ENCODE data around the gene ATAD2B.

DNA sequence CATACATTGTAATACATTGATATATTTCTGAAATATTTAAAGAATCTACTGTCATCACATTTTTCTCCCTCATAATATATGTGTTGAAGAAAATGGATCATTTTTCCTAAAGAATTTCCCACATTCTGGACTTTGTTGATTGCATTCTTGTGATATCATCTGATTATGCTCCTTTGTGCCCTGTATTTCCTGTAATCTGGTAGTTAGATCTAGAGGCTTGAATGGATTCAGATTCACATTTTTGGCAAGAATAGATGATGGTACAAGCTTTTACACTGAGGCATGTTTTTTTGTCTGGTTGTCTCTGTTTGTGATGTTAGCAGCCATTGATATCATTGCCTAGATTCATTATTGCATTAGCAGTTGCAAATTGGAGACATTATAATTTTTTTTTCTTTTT lies 26.7 kb upstream of the ATAD2B start:
- TF ChIP-seq, protein P1, sequence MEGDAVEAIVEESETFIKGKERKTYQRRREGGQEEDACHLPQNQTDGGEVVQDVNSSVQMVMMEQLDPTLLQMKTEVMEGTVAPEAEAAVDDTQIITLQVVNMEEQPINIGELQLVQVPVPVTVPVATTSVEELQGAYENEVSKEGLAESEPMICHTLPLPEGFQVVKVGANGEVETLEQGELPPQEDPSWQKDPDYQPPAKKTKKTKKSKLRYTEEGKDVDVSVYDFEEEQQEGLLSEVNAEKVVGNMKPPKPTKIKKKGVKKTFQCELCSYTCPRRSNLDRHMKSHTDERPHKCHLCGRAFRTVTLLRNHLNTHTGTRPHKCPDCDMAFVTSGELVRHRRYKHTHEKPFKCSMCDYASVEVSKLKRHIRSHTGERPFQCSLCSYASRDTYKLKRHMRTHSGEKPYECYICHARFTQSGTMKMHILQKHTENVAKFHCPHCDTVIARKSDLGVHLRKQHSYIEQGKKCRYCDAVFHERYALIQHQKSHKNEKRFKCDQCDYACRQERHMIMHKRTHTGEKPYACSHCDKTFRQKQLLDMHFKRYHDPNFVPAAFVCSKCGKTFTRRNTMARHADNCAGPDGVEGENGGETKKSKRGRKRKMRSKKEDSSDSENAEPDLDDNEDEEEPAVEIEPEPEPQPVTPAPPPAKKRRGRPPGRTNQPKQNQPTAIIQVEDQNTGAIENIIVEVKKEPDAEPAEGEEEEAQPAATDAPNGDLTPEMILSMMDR (IDR thresholded peaks at IDR 0.05), result no peak
- TF ChIP-seq ZFX (IDR thresholded peaks at IDR 0.05; ENCODE audit: borderline replicate concordance), result no peak
